HT1080 (cell line): Measurements from ENCODE around the gene CAMSAP1. TPM values are rescaled to one million over a fixed set of nuclear protein-coding genes. Genes with fewer than 3 reads are reported as not detected.
"Not testable (repeated sequence)": the region's sequence is repeated elsewhere in the genome, so short reads cannot be mapped to it uniquely, and the experiment has no call there.

Source experiments
- DNase-seq: peaks from one replicate; pipeline ENCODE4 v3.0.0-alpha.2; 2015; ENCODE audit warnings: low read depth
- polyA plus RNA-seq, 2 experiments: library from polyadenylated mRNA; depleted of rRNA; stranded (reverse); fragments of >200 nt; gene quantifications; 2 replicates each; pipeline ENCODE4 v1.2.3, GENCODE V29; 2015
- total RNA-seq: library from RNA; depleted of rRNA; stranded (reverse); fragments of >200 nt; shearing (Covaris generic); gene quantifications from 2 replicates; pipeline ENCODE4 v1.2.3, GENCODE V29; 2014; rRNA removed

CAMSAP1 gene
- 25.6 and 26.0 TPM in 2 replicates for total RNA-seq
- 14.1 and 14.2 TPM in 2 replicates for polyA plus RNA-seq (2015; cell fraction: cytosol; rRNA removed)
- polyA plus RNA-seq (2015; cell fraction: nucleus; rRNA removed) = 14.9 and 17.1 TPM in 2 replicates

DNA sequence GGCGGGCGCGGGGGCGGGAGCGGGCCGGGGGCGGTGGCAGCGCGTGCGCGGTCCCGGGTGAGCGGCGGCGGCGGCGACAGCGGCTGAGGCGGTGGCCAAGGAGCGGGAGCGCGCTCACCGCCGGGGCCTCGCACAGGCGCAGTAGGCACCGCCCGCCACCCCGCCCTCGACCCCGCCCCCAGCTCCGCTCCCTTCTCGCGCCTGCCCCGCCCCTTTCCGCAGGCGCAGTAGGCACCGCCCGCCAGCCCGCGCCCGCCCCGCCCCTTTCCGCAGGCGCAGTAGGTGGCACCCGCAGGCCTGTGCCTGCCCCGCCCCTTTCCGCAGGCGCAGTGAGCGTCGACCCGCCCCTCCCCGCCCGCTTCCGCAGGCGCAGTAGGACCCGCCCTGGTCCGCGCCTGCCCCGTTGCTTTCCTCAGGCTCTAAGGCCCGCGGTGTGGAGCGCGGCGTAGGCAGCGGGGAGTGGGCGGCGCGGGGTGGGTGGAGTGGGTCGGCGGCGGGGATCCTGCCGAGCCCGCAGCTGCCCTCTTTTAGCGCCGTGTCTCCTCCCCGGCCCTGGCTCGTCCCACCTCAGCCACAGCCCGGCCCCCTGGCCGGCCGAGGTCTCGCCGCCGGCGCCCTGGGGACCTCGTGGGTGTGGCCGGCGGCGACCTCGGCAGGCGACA lies at the start of gene CAMSAP1:
CAMSAP1 (minus strand) TSS at position 116 of the 662 bp plus-strand sequence. CDS start 387 bp downstream, outside the sequence.
- DNase-seq = peak; percentile 74

DNA sequence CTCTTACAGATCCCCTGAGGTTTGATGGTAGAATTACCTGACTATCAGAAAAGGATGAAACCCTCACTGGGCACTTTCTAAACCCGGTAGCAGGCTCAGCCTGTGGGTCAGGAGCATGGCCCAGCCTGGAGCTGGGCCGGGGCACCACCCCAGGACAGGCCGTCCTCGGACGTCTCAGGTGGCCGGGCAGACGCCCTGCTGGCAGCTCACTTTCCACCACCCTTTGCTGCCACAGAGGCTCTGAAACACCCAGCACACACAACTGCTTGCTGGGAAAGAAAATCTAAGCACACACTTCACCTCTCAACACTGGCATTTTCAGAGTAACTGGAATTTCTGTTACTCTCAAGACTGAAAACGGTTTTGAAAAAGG lies 49.4 kb upstream of the CAMSAP1 start:
- DNase-seq = no peak

GRCh38 chr9:135955934-135956801 lies 48.8 kb upstream of the CAMSAP1 start:
- DNase-seq = no peak

DNA sequence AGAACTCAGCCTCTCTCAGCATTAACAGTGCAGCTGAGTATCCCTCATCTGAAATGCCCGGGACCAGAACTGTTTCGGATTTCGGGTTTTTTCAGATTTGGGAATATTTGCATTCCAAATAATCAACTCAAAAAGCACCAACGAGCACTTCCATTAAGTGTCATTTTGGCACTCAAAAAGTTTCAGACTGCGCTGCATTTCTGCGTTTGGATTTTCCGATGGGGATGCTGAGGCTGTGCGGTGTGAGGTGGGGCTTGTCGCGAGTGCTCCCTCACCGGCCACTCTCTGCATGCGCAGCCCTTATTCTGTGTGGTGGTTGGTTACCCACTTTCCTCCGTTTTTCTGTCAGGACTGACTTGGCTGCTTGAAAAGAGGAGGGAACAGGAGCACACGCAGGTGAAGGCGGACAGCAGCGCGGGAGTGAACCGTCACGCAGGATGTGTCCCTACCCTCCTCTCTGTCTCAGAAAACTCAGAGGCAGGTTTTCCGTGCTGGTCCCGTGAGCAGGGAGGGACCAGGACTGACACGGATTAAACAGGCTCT lies 45.4 kb upstream of the CAMSAP1 start:
- DNase-seq = no peak

GRCh38 chr9:135951889-135952663 lies 44.7 kb upstream of the CAMSAP1 start:
- peak; percentile 93 for DNase-seq

DNA sequence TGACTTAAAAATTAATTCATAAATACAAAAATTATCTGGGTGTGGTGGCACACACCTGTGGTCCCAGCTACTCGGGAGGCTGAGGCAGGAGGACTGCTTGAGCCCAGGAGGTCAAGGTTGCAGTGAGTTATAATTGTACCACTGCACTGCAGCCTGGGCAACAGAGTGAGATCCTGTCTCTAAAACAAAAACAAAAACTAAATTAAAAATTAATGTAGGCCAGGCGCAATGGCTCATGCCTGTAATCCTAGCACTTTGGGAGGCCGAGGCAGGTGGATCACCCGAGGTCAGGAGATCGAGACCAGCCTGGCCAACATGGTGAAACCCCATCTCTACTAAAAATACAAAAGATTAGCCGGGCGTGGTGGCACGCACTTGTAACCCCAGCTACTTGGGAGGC lies 44.0 kb upstream of the CAMSAP1 start:
- DNase-seq = not testable (repeated sequence)

- not testable (repeated sequence) for DNase-seq
Observed at GRCh38 chr9:135950841-135951240, 43.5 kb upstream of the CAMSAP1 start.

DNA sequence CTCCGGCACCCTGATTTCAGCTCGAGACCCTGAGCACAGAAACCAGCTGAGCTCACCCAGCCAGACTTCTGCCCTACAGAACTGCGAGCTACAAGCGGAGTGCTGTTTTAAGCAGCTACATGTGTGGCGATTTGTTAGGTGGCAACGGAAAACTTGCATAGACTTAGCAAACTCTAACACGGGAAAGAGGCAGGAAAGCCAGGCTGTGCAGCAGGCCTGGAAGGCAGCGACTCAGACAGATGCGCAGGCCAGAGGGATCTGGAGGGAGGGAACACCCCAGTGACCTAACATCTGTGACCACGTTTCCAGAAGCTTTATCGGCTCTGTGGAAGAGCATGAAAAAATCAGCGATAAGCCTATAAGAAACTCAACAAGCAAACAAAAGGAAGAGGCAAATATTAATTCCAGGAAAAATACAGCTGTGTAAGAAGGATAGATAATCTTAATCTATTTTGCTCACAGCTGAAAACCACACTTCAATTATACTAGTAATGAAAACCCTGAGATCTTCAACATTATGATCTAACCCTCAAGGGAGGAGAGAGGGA lies 42.9 kb upstream of the CAMSAP1 start:
- DNase-seq = no peak

DNA sequence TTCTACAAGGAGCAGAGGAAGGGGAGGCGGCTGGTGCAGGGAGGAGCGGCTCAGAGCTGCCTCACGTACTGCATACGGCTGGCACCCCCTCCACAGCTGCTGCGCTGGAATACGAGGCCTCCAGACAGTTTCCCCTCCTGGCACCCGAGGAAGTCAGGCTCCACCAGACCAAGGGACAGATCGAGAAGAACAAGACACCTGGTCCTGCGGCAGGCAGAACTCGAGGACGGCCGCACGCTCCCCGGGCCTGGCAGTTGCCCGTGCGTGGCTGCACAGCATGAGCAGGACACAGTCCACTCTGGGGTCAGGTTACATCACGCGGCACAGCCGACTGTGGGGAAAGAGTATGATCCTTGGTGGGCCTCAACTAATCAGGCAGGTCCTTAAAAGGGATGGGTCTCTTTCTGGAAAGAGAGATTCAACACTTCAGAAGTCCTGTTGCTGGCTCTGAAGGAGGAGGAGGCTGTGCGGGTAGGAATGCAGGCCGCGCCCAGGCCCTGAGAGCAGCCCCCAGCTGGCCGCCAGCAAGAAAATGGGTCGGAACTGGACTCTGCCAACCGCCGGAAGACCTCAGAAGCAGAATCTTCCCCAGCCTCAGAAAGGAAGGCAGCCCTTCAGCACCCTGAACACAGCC lies 42.3 kb upstream of the CAMSAP1 start:
- no peak for DNase-seq

DNA sequence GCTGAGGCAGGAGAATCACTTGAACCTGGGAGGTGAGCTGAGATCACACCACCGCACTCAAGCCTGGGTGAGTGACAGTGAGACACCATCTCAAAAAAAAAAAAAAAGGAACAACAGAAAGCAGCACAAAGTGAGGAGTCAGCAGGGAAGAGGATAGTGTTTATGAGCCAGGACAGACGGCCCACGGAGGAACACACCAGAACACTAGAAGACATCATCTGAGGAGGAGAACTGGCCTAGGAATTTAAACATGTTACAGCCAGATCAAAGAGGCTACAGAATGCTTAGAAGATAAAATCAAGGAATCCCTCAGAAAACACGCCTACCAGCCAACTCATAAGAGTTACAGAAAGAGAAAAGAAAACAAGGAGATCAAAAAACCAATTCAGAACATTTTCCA lies 41.6 kb upstream of the CAMSAP1 start:
- no peak for DNase-seq

GRCh38 chr9:135948446-135948845 lies 41.1 kb upstream of the CAMSAP1 start:
- DNase-seq = no peak

DNA sequence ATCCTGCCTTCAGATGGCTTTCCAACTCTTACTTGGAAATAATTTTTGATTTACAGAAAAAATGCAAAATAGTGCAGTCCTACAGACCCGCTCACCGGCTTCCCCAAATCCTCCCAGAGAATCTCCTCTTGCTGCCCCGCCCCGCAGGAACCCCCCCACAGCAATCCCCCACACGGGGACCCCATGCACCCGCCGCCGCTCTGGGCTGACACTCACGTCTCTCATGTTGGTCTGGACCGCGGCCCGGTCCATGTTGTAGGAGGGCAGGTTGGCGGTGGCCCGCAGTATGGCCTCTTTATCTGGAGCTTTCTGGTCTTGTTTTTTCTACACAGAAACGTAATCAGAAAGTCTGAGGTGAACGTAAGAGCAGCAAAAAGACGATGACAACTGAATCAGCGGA lies 40.2 kb upstream of the CAMSAP1 start:
- DNase-seq = no peak

DNA sequence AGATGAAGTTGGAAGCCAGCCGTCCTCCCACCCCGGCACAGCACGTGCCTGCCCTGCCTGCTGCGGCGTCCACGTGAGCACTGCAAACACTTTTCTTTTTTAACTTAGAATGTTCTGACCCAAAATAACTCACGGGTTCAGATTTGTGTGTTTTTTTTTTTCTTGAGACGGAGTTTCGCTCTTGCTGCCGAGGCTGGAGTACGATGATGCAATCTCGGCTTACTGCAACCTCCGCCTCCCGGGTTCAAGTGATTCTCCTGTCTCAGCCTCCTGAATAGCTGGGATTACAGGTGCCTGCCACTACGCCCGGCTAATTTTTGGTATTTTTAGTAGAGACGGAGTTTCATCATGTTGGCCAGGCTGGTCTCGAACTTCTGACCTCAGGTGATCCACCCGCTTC lies 39.8 kb upstream of the CAMSAP1 start:
- DNase-seq = not testable (repeated sequence)

- DNase-seq = no peak
Observed at GRCh38 chr9:135946392-135946994, 39.1 kb upstream of the CAMSAP1 start.

DNA sequence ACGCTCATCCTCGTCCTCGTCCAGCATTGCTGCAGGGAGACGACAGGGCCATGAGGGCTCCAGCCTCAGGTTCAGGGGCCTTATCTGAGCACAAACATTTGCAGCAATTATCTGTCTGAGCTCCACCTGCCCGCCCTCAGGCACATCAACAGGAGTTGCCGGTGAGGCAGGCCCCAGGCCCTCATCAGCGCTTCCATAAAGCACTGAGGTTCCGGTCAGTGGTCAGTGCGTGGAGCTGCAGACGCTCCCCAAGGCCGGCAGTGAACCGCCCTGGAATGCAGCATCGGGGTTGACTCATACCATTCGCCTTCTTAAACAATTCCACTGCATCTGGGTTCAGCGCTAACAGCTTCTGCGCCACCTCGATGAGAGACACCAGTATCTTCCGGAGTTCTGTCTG lies 38.6 kb upstream of the CAMSAP1 start:
- no peak for DNase-seq

DNA sequence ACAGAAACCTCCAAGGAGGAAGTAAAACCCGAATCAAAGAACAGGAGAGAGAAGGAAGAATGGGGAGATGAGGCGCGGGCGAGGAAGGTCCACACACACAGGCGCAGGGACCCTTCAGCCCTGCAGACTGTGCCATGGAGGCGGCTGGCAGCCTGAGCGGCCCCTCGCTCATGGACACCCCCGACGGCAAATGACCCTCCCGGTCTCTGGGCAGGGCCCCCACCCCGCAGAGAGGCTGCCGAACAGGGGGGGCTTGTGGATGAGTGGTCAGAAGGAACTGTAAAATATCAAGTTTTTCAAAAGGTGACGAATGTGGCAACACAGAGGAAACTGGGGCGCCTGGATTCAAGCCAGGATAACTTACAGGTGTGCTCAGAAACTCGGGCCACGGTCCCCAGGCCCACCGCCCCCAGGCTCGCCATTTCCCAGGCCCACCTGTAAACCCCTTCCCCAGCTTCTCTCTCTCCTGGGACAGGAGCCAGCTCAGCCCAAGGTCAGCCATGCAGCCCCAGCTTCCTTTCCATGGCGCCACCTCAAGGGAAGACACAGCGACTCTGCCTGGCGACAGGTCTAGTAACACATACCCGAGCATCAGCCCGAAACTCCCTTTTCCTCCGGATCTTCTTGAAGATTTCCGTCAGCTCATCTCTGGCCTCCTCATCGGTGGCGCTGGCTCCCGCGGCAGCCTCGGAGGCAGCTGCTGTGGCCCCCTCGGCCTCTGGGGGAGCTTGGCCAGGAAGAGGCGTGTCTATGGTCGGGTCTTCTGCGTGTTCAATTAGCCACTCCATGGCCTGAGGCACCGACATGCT lies 37.3 kb upstream of the CAMSAP1 start:
- DNase-seq = no peak

GRCh38 chr9:135943604-135944003 lies 36.3 kb upstream of the CAMSAP1 start:
- not testable (repeated sequence) for DNase-seq

DNA sequence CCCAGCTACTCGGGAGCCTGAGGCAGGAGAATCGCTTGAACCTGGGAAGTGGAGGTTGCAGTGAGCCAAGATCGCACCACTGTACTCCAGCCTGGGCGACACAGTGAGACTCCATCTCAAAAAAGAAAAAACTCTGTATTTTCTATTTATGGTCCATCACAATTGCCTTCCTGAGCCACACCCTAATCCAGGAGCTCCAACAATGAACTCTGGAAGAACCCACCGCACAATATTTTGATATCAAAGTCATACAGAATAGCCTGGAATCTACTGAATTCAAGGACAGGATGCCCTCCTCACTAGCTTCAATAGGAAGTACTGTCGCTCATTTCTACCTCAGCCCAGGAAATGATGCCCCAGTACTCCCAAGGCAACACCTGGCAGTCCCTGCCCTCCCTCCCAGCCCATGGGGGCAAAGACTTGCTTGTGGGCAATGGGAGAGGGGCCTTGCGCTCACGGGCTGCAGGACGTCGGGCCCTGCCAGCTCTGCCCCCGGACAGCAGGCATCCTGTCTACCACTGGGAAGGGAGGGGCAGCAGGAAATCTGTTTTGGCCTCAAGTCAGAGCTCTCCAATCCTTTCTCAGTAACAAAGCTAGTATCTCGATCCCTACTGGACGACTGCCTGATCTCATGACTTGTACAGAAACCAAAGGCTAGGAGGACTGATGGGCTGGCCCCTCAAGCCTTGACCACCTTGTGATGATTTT lies 34.1 kb upstream of the CAMSAP1 start:
- DNase-seq = no peak
